ENCODE data around the gene TPM1. TPM values are rescaled to one million over a fixed set of nuclear protein-coding genes. Genes with fewer than 3 reads are reported as not detected.

TPM1 gene
- total RNA-seq, 1 experiment from 2014 or later = 174 TPM

DNA sequence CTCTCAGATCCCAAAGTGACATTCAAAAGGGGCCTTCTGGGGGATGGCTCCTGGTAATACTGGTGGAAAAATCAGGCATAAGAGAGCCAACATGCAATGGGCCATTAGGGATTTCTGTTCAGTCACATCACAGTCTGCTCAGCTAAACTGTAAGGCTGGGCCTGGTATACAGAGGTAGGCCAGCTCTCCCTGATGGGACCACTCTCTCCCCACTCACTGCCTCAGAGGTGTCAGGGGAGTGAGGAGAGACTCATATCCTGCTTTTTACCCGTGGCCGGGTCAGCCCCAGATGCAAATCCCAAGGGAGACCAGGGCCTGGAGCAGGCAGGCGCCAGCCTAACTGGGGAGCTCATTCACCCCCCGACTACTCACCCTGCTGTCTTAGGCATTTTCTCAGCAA, 48.1 kb upstream of the TPM1 start:
- peaks cover 23% of the 10 kb centered on the region; the same call in 1 of the 2 replicates for H3F3A ChIP-seq (ENCODE audit: insufficient read depth, low read depth)
- no peaks in the 10 kb centered on the region for H3K9me2 ChIP-seq (ENCODE audit: insufficient read depth)
- ChIA-PET POLR2A (ENCODE audit: unreplicated experiment) (interaction anchor here (0.6 kb wide), 1 partner anchor 456 kb away, joined by 3 read pairs; no protein-coding TSS in a partner anchor), CTCF (no interaction called here)
- DNase-seq = no peak
- no peaks in the 10 kb centered on the region for H3K27me3 ChIP-seq (ENCODE audit: insufficient read depth, low read depth)
- H3K4me3 ChIP-seq = no peak overlapping the region
- no peak overlapping the region for H3K27ac ChIP-seq
- H3K79me2 ChIP-seq (ENCODE audit: low read depth) = no peaks in the 10 kb centered on the region
- H4K20me1 ChIP-seq (ENCODE audit: insufficient read depth) = no peaks in the 10 kb centered on the region
- peaks cover 34% of the 10 kb centered on the region for H3K4me1 ChIP-seq (replicated peaks; ENCODE audit: insufficient read depth)
- no TSS peak for BruUV-seq (replicated peaks)
- TF ChIP-seq EZH2 (IDR thresholded peaks at IDR 0.05; ENCODE audit: low read depth) = no peak
- TF ChIP-seq CTCF (conservative IDR thresholded peaks at IDR 0.05) = no peak
- H2AFZ ChIP-seq = no peak overlapping the region
- H3K36me3 ChIP-seq (ENCODE audit: low read depth) = no peaks in the 10 kb centered on the region
- H3K9me3 ChIP-seq (ENCODE audit: insufficient read depth, low read depth) = no peaks in the 10 kb centered on the region
- no peak overlapping the region for H3K4me2 ChIP-seq
- intact Hi-C loops (cut with micrococcal nuclease; ENCODE audit: unreplicated experiment) = no loop called here

DNA sequence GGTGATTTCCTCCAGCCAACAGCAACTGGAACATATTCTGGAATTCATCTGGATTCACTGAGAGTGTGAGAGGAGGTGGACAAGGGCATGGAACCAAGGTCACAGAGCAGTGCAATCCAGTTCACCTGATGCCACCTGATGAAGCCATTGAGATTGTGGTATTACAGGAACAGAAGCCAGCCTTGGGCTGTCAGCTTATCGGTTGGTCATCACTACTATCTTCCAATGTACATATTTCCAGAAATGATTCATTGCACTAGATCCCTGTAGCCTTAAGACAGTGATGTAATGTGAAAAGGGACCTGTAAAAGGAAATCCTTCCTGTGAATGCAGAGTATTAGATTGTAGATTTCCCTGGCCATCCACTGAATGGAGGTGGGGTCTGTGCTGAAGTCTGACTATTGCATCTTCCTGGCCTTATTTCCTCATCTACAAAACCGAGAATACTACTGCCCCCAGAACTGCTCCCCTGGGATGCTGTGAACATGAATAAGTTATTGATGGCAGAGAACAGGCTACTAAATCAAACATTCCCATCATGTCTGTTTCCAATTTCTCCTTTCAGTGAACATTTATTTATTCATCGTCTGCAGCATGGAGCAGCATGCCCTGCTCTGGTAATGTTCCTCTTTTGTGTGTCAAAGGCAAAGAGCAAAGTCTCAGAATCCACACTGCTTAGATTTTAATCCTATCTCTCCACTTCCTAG, 47.4 kb upstream of the TPM1 start:
- H3K79me2 ChIP-seq (ENCODE audit: low read depth) = no peaks in the 10 kb centered on the region
- no peaks in the 10 kb centered on the region for H3K36me3 ChIP-seq (ENCODE audit: low read depth)
- ChIA-PET CTCF (no interaction called here), POLR2A (ENCODE audit: unreplicated experiment) (interaction anchor here (0.6 kb wide), 1 partner anchor 455 kb away, joined by 3 read pairs; no protein-coding TSS in a partner anchor)
- no peak overlapping the region for H3K4me2 ChIP-seq
- H2AFZ ChIP-seq = no peak overlapping the region
- no peaks in the 10 kb centered on the region for H3K9me2 ChIP-seq (ENCODE audit: insufficient read depth)
- no peak overlapping the region for H3K4me3 ChIP-seq
- peak in 1 of 2 experiments; percentile 76 for DNase-seq
- H3K4me1 ChIP-seq (replicated peaks; ENCODE audit: insufficient read depth) = peaks cover 41% of the 10 kb centered on the region
- intact Hi-C loops (cut with micrococcal nuclease; ENCODE audit: unreplicated experiment) = loop anchor here (5.0 kb wide), 1 partner anchor 138 kb away; no protein-coding TSS in a partner anchor
- no peaks in the 10 kb centered on the region for H4K20me1 ChIP-seq (ENCODE audit: insufficient read depth)
- H3K27ac ChIP-seq = no peak overlapping the region
- BruUV-seq (replicated peaks) = no TSS peak
- TF ChIP-seq CTCF (conservative IDR thresholded peaks at IDR 0.05) (no peak), EZH2 (IDR thresholded peaks at IDR 0.05; ENCODE audit: low read depth) (no peak)
- peaks cover 23% of the 10 kb centered on the region; the same call in 1 of the 2 replicates for H3F3A ChIP-seq (ENCODE audit: insufficient read depth, low read depth)
- no peaks in the 10 kb centered on the region for H3K27me3 ChIP-seq (ENCODE audit: insufficient read depth, low read depth)
- H3K9me3 ChIP-seq (ENCODE audit: insufficient read depth, low read depth) = no peaks in the 10 kb centered on the region

DNA sequence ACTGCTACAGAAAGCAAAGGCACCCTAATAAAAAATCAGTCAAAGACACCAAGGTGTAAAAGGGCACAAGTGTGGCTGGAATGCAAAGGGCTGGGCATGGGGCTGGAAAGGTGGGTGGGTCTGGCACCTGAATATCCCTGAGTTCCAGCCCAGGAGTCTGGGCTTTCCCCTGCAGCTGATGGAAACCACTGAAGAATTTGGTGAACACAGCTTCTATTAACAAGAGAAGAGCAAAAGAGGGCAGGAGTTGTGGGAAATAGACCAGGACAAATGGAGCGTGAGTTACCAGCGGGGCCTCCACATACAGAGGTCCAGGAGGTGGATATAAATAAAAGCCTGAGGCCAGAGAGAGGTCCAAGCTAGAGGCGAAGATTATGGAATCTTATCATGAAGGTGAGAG, 45.1 kb upstream of the TPM1 start:
- peaks cover 23% of the 10 kb centered on the region; the same call in 1 of the 2 replicates for H3F3A ChIP-seq (ENCODE audit: insufficient read depth, low read depth)
- ChIA-PET CTCF (interaction anchor here (1.0 kb wide), 1 partner anchor 256 kb away, joined by 6 read pairs; no protein-coding TSS in a partner anchor), POLR2A (ENCODE audit: unreplicated experiment) (no interaction called here)
- no peak for DNase-seq
- peak overlapping the region; percentile 84; the same call in 1 of the 2 replicates for H3K27ac ChIP-seq
- H3K36me3 ChIP-seq (ENCODE audit: low read depth) = no peaks in the 10 kb centered on the region
- intact Hi-C loops (cut with micrococcal nuclease; ENCODE audit: unreplicated experiment) = loop anchor here (5.0 kb wide), 1 partner anchor 140 kb away; no protein-coding TSS in a partner anchor
- no peaks in the 10 kb centered on the region for H3K9me3 ChIP-seq (ENCODE audit: insufficient read depth, low read depth)
- no TSS peak for BruUV-seq (replicated peaks)
- no peaks in the 10 kb centered on the region for H3K79me2 ChIP-seq (ENCODE audit: low read depth)
- H3K4me1 ChIP-seq (replicated peaks; ENCODE audit: insufficient read depth) = peaks cover 44% of the 10 kb centered on the region
- no peaks in the 10 kb centered on the region for H4K20me1 ChIP-seq (ENCODE audit: insufficient read depth)
- H3K27me3 ChIP-seq (ENCODE audit: insufficient read depth, low read depth) = no peaks in the 10 kb centered on the region
- peak overlapping the region; percentile 43; the same call in 1 of the 2 replicates for H3K4me2 ChIP-seq
- H3K4me3 ChIP-seq = no peak overlapping the region
- H2AFZ ChIP-seq = no peak overlapping the region
- no peaks in the 10 kb centered on the region for H3K9me2 ChIP-seq (ENCODE audit: insufficient read depth)
- TF ChIP-seq EZH2 (IDR thresholded peaks at IDR 0.05; ENCODE audit: low read depth) (no peak), CTCF (conservative IDR thresholded peaks at IDR 0.05) (no peak)

Data from PC-9 (cell line).